ENCODE data around the gene EFNB1.

EFNB1 gene

DNA sequence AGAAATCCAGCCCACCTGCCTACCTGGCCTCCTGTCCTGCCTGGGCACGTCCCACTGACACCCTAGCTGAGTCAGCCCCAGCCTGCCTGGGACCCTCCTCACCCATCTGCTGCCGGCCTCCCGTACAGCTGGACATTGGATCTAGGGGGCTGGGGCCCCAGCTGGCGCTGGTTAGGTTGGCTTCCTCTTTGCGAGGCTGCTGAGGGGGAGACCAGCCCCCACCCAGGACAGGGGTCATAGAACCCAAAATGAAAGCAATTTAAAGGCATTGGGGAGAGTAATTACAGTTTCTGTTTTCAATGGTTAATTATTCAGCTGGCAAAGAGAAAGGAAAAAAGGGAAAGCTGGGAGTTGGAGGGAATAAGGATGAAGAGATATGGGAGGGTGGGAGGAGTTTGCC is 15.8 kb downstream of the EFNB1 start:
- no CpG with 5 or more reads among the region's 5 CpGs for WGBS (ENCODE audit: extremely low coverage, insufficient coverage, insufficient read length)
- H2AFZ ChIP-seq (ENCODE audit: insufficient read depth, low read length, poor library complexity) = no peak overlapping the region
- no peak overlapping the region for H2BK5ac ChIP-seq (ENCODE audit: low read depth, low read length, poor library complexity)

GRCh38 chrX:68846536-68846935 is 17.7 kb downstream of the EFNB1 start:
- H2AFZ ChIP-seq (ENCODE audit: insufficient read depth, low read length, poor library complexity) = no peak overlapping the region
- H3K9me3 ChIP-seq (ENCODE audit: insufficient read depth, low read depth, low read length) = no peaks in the 10 kb centered on the region
- no peak for DNase-seq
- no peak overlapping the region for H2BK120ac ChIP-seq (ENCODE audit: insufficient read depth, low read length, poor library complexity)
- H3K36me3 ChIP-seq (ENCODE audit: control insufficient read depth in 1 of 2, insufficient read depth in 2 of 2, low read length in 2 of 2) = peaks cover 2 to 4% of the 10 kb centered on the region in 2 experiments
- H3K27me3 ChIP-seq (ENCODE audit: insufficient read depth, low read length) = no peaks in the 10 kb centered on the region
- H2BK12ac ChIP-seq (ENCODE audit: low read length) = no peak overlapping the region
- no peak overlapping the region for H3K27ac ChIP-seq (ENCODE audit: low read depth, low read length)
- no peak overlapping the region for H3K18ac ChIP-seq (ENCODE audit: low read length)
- H3K23ac ChIP-seq (ENCODE audit: low read length) = no peak overlapping the region
- WGBS (ENCODE audit: extremely low coverage, insufficient coverage, insufficient read length) = no CpG with 5 or more reads among the region's 6 CpGs
- H3K79me1 ChIP-seq (ENCODE audit: low read length) = no peaks in the 10 kb centered on the region
- H3K14ac ChIP-seq (ENCODE audit: low read length) = no peak overlapping the region
- H3K79me2 ChIP-seq (ENCODE audit: control insufficient read depth, insufficient read depth, low read length, poor library complexity) = no peaks in the 10 kb centered on the region
- H3K4me2 ChIP-seq (ENCODE audit: low read length) = no peak overlapping the region
- no peaks in the 10 kb centered on the region for H3K4me1 ChIP-seq (ENCODE audit: control insufficient read depth in 1 of 2, insufficient read depth in 2 of 2, low read length in 2 of 2)
- no peak overlapping the region for H3K4ac ChIP-seq (ENCODE audit: low read depth, low read length)
- H2AK5ac ChIP-seq (ENCODE audit: low read length) = no peak overlapping the region
- H2BK5ac ChIP-seq (ENCODE audit: low read depth, low read length, poor library complexity) = no peak overlapping the region
- H4K12ac ChIP-seq (ENCODE audit: low read depth, low read length) = no peak overlapping the region
- no peak overlapping the region for H4K91ac ChIP-seq (ENCODE audit: low read depth, low read length)
- no peak overlapping the region for H4K8ac ChIP-seq (ENCODE audit: low read depth, low read length)
- H3K4me3 ChIP-seq (ENCODE audit: low read depth, low read length) = no peak overlapping the region
- no peak overlapping the region for H3K9ac ChIP-seq (ENCODE audit: low read length)

More for the DNA sequence above, 15.8 kb downstream of the EFNB1 start:
- H3K18ac ChIP-seq (ENCODE audit: low read length) = no peak overlapping the region
- H3K23ac ChIP-seq (ENCODE audit: low read length) = no peak overlapping the region
- H4K12ac ChIP-seq (ENCODE audit: low read depth, low read length) = no peak overlapping the region
- no peak overlapping the region for H2BK12ac ChIP-seq (ENCODE audit: low read length)
- no peaks in the 10 kb centered on the region for H3K27me3 ChIP-seq (ENCODE audit: insufficient read depth, low read length)
- H3K79me1 ChIP-seq (ENCODE audit: low read length) = no peaks in the 10 kb centered on the region
- no peak for DNase-seq
- no peaks in the 10 kb centered on the region for H3K4me1 ChIP-seq (ENCODE audit: control insufficient read depth in 1 of 2, insufficient read depth in 2 of 2, low read length in 2 of 2)
- no peaks in the 10 kb centered on the region for H3K79me2 ChIP-seq (ENCODE audit: control insufficient read depth, insufficient read depth, low read length, poor library complexity)
- H3K4me2 ChIP-seq (ENCODE audit: low read length) = no peak overlapping the region
- no peak overlapping the region for H3K27ac ChIP-seq (ENCODE audit: low read depth, low read length)
- no peak overlapping the region for H4K91ac ChIP-seq (ENCODE audit: low read depth, low read length)
- H3K36me3 ChIP-seq (ENCODE audit: control insufficient read depth in 1 of 2, insufficient read depth in 2 of 2, low read length in 2 of 2) = peaks cover 17 to 22% of the 10 kb centered on the region in 2 experiments
- H3K14ac ChIP-seq (ENCODE audit: low read length) = no peak overlapping the region
- H3K9me3 ChIP-seq (ENCODE audit: insufficient read depth, low read depth, low read length) = no peaks in the 10 kb centered on the region
- H2AK5ac ChIP-seq (ENCODE audit: low read length) = no peak overlapping the region
- H3K4ac ChIP-seq (ENCODE audit: low read depth, low read length) = no peak overlapping the region
- no peak overlapping the region for H3K4me3 ChIP-seq (ENCODE audit: low read depth, low read length)
- H3K9ac ChIP-seq (ENCODE audit: low read length) = no peak overlapping the region
- H2BK120ac ChIP-seq (ENCODE audit: insufficient read depth, low read length, poor library complexity) = no peak overlapping the region
- no peak overlapping the region for H4K8ac ChIP-seq (ENCODE audit: low read depth, low read length)

- H3K79me2 ChIP-seq (ENCODE audit: control insufficient read depth, insufficient read depth, low read length, poor library complexity) = no peaks in the 10 kb centered on the region
- H3K27ac ChIP-seq (ENCODE audit: low read depth, low read length) = no peak overlapping the region
- no peak overlapping the region for H3K4me2 ChIP-seq (ENCODE audit: low read length)
- H3K14ac ChIP-seq (ENCODE audit: low read length) = no peak overlapping the region
- no peaks in the 10 kb centered on the region for H3K4me1 ChIP-seq (ENCODE audit: control insufficient read depth in 1 of 2, insufficient read depth in 2 of 2, low read length in 2 of 2)
- H3K4me3 ChIP-seq (ENCODE audit: low read depth, low read length) = no peak overlapping the region
- no peak overlapping the region for H3K18ac ChIP-seq (ENCODE audit: low read length)
- H2BK5ac ChIP-seq (ENCODE audit: low read depth, low read length, poor library complexity) = no peak overlapping the region
- H3K36me3 ChIP-seq (ENCODE audit: control insufficient read depth in 1 of 2, insufficient read depth in 2 of 2, low read length in 2 of 2) = peaks cover 0 to 2% of the 10 kb centered on the region in 2 experiments
- H4K91ac ChIP-seq (ENCODE audit: low read depth, low read length) = no peak overlapping the region
- no peak overlapping the region for H3K9ac ChIP-seq (ENCODE audit: low read length)
- H3K27me3 ChIP-seq (ENCODE audit: insufficient read depth, low read length) = no peaks in the 10 kb centered on the region
- no peaks in the 10 kb centered on the region for H3K9me3 ChIP-seq (ENCODE audit: insufficient read depth, low read depth, low read length)
- no peak overlapping the region for H3K23ac ChIP-seq (ENCODE audit: low read length)
- no peak overlapping the region for H2AFZ ChIP-seq (ENCODE audit: insufficient read depth, low read length, poor library complexity)
- no peaks in the 10 kb centered on the region for H3K79me1 ChIP-seq (ENCODE audit: low read length)
- H4K12ac ChIP-seq (ENCODE audit: low read depth, low read length) = no peak overlapping the region
- no CpG with 5 or more reads among the region's 4 CpGs for WGBS (ENCODE audit: extremely low coverage, insufficient coverage, insufficient read length)
- H2AK5ac ChIP-seq (ENCODE audit: low read length) = no peak overlapping the region
- no peak overlapping the region for H2BK12ac ChIP-seq (ENCODE audit: low read length)
- no peak for DNase-seq
- no peak overlapping the region for H2BK120ac ChIP-seq (ENCODE audit: insufficient read depth, low read length, poor library complexity)
- no peak overlapping the region for H4K8ac ChIP-seq (ENCODE audit: low read depth, low read length)
- H3K4ac ChIP-seq (ENCODE audit: low read depth, low read length) = no peak overlapping the region
These were observed 18.4 kb downstream of the EFNB1 start for GRCh38 chrX:68847172-68847571.

DNA sequence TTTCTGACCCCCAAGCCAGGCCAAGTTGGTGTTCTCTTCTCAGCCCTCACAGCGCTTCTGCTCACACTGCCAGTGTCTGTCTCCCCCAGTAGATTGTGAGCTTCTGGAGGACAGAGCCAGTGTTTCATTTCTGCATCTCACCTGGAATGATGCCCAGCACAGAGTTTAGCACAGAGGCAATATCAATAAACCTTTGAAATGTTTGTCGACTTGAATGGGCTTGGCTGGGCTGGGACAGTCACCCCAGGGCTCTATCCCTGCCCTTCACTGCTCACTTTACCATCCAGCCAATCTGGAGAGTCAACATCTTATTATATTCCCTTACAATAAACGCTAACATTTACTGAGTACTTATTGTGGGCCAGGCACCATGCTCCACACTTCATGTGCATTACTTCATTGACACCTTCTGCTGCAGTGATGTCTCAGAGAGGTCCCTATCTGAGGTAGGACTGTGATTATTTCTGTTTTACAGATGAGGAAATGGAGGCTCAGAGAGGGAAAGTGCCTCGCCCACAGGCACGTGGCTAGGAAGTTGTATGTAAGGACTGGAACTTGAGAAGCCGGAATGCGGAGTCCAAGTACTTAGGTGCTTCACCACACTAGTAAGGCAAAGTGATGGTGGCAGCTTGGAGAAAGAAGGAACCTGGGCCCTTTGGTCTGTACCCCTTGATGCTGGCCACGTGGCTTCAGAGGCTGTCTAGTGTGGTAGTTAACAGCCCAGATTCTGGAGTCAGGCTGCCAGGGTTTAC is 19.5 kb downstream of the EFNB1 start:
- Histone ChIP-seq H4K12ac (ENCODE audit: low read depth, low read length) (no peak overlapping the region), H3K18ac (ENCODE audit: low read length) (no peak overlapping the region), H3K14ac (ENCODE audit: low read length) (no peak overlapping the region), H3K4me2 (ENCODE audit: low read length) (no peak overlapping the region), H4K91ac (ENCODE audit: low read depth, low read length) (no peak overlapping the region), H3K9ac (ENCODE audit: low read length) (no peak overlapping the region), H3K79me2 (ENCODE audit: control insufficient read depth, insufficient read depth, low read length, poor library complexity) (no peaks in the 10 kb centered on the region), H2BK5ac (ENCODE audit: low read depth, low read length, poor library complexity) (no peak overlapping the region), H3K36me3 (ENCODE audit: control insufficient read depth in 1 of 2, insufficient read depth in 2 of 2, low read length in 2 of 2) (peaks cover 0 to 2% of the 10 kb centered on the region in 2 experiments), H2BK12ac (ENCODE audit: low read length) (no peak overlapping the region), H2AK5ac (ENCODE audit: low read length) (no peak overlapping the region), H2BK120ac (ENCODE audit: insufficient read depth, low read length, poor library complexity) (no peak overlapping the region), H3K4me1 (ENCODE audit: control insufficient read depth in 1 of 2, insufficient read depth in 2 of 2, low read length in 2 of 2) (no peaks in the 10 kb centered on the region), H3K27me3 (ENCODE audit: insufficient read depth, low read length) (no peaks in the 10 kb centered on the region), H2AFZ (ENCODE audit: insufficient read depth, low read length, poor library complexity) (no peak overlapping the region), H3K23ac (ENCODE audit: low read length) (no peak overlapping the region), H4K8ac (ENCODE audit: low read depth, low read length) (no peak overlapping the region), H3K4me3 (ENCODE audit: low read depth, low read length) (no peak overlapping the region), H3K27ac (ENCODE audit: low read depth, low read length) (no peak overlapping the region), H3K4ac (ENCODE audit: low read depth, low read length) (no peak overlapping the region), H3K79me1 (ENCODE audit: low read length) (no peaks in the 10 kb centered on the region), H3K9me3 (ENCODE audit: insufficient read depth, low read depth, low read length) (no peaks in the 10 kb centered on the region)
- peak in 1 of 2 donors; percentile 9 for DNase-seq
- WGBS (ENCODE audit: extremely low coverage, insufficient coverage, insufficient read length) = no CpG with 5 or more reads among the region's 8 CpGs

All from trophoblast cell (in vitro differentiated cells and primary cell).